ENCODE results near the gene YKT6. TPM values are rescaled to one million over a fixed set of nuclear protein-coding genes. Genes with fewer than 3 reads are reported as not detected.

YKT6 gene
- total and polyA plus RNA-seq, 3 donors from 2014 or later: 66.5 to 85.9 (median 72.3) TPM

DNA sequence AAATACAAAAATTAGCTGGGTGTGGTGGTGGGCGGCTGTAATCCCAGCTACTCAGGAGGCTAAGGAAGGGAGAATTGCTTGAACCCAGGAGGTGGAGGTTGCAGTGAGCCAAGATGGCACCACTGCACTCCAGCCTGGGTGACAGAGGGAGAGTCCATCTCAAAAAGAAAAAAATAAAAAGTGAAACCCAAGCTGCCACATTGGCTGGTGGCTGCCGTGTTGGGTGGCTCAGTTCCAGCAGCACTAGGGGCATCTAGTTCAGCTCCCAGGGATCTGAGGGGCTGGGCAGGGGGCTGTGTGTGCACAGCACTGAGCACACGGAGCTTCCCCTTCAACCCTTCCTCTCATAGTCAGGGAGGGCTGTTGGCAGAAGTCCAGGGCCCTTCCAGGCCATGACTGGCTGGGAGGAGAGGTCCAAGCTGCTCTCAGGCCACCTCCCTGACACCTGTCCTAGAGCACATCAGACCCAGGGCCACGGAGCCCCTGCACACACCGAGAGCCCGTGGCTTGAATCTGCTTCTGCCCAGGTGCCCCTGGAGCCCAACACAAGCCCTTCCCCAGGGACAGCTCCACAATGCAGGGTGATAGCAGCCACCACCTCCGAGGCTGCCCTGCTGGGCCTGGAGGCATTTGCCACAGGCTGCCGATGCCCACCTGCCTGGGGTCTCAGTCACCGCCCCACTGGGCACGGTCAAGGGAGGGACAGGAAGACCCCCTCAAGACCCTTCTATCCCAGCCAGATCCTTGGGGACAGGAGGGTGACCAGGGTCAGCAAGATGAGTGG is 47.3 kb downstream of the YKT6 start:
- H3K36me3 ChIP-seq (ENCODE audit: low read depth, missing control alignments): no peaks in the 10 kb centered on the region
- 84 to 89% methylated on average over 3 to 10 of the region's 10 CpGs for WGBS, 2 donors

DNA sequence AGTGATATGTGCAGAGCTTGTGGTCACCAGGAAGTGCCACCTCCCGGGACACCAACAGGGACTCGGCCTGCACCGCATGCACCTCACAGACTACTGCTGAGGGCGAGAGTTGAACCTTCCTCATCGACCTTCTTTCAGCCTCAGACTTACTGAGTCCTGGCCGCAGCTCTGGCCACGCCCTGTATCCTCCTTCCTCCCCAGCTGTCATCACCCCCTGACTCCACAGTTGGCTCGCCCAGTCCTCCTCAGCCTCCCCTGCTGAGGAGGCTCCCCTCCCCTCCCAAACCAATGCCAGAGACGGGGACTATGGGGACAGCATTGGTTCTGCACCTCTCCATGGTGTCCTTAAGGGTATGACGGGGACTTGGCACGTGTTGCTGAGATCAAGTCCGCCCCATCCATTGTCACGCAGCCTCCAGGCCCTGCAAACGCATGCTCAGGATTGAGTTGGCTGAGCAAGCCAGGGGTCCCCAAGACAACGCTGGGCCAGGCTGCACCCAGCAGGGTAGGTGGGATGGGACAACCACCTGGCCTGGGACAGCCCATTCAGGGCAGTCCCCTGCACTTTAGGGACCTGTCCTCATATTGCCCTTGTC is 49.0 kb downstream of the YKT6 start:
- no peaks in the 10 kb centered on the region for H3K36me3 ChIP-seq (ENCODE audit: low read depth, missing control alignments)
- no peak overlapping the region for H3K27ac ChIP-seq
- DNase-seq: no peak
- 86 to 95% methylated on average over 9 to 15 of the region's 15 CpGs for WGBS, 2 donors
- no peaks in the 10 kb centered on the region for H3K4me1 ChIP-seq
- H3K9me3 ChIP-seq: no peaks in the 10 kb centered on the region
- H3K4me3 ChIP-seq: no peak overlapping the region
- intact Hi-C loops (cut with DNase I; ENCODE audit: low total_unique reads): loop anchor here (10.0 kb wide), 1 partner anchor 225 kb away; no protein-coding TSS in a partner anchor
- no peaks in the 10 kb centered on the region for H3K27me3 ChIP-seq
- no peak for TF ChIP-seq CTCF (IDR thresholded peaks at IDR 0.05)
- no peak for TF ChIP-seq POLR2A (IDR thresholded peaks at IDR 0.05)

More for the DNA sequence above, 47.3 kb downstream of the YKT6 start:
- TF ChIP-seq CTCF (IDR thresholded peaks at IDR 0.05): no peak
- TF ChIP-seq POLR2A (IDR thresholded peaks at IDR 0.05): no peak
- no peak overlapping the region for H3K4me3 ChIP-seq
- H3K27ac ChIP-seq: no peak overlapping the region
- no peak for DNase-seq
- H3K9me3 ChIP-seq: no peaks in the 10 kb centered on the region
- H3K4me1 ChIP-seq: no peaks in the 10 kb centered on the region
- H3K27me3 ChIP-seq: no peaks in the 10 kb centered on the region
- intact Hi-C loops (cut with DNase I; ENCODE audit: low total_unique reads): loop anchor here (10.0 kb wide), 1 partner anchor 227 kb away; no protein-coding TSS in a partner anchor

DNA sequence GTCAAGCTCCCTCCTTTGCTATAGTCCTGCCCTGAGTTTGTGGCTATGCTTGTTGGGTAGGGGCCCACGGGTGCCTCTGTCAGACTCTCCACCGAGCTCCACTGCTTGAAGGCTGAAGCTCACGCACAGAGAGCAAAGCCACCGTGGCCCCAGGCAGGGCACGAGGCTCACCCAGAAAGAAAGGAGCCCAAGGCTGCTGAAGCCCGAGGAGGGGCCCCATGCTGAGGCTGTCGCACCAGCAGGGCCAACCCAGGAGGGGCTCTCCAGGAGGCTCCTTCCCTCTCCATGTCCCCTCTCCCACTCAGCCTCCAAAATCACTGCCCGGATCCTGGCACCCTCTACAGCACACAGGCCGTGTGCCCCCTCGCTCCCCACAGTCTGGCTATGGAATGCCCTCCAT is 50.5 kb downstream of the YKT6 start:
- no peak overlapping the region for H3K27ac ChIP-seq
- DNase-seq: no peak
- H3K4me3 ChIP-seq: no peak overlapping the region
- H3K36me3 ChIP-seq (ENCODE audit: low read depth, missing control alignments): no peaks in the 10 kb centered on the region
- no peaks in the 10 kb centered on the region for H3K4me1 ChIP-seq
- whole genome bisulfite sequencing, 2 donors: 89 to 93% methylated on average over 5 to 10 of the region's 10 CpGs
- H3K9me3 ChIP-seq: no peaks in the 10 kb centered on the region
- intact Hi-C loops (cut with DNase I; ENCODE audit: low total_unique reads): no loop called here
- H3K27me3 ChIP-seq: no peaks in the 10 kb centered on the region
- TF ChIP-seq CTCF (IDR thresholded peaks at IDR 0.05) (no peak), POLR2A (IDR thresholded peaks at IDR 0.05) (no peak)

DNA sequence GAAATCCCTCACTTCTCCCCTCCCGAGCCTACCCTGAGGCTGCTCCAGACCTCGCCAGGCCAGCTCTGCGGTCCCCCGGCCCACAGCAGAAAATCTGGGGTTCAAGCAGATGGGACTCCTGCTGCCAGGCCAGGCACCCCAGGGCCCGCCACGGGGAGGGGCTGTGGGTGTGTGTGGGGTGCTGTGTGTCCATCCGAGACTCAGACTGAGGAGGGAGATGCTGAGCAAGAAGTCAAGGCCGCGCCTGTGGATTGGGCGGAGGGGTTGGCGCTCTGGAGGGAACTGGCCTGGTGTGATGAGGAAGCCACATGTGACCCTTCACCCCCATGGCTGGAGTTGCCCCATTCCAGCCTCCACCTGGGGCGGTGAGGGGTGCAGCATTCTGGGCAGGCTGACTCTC is 51.1 kb downstream of the YKT6 start:
- no peaks in the 10 kb centered on the region for H3K27me3 ChIP-seq
- TF ChIP-seq CTCF (IDR thresholded peaks at IDR 0.05) (no peak), POLR2A (IDR thresholded peaks at IDR 0.05) (no peak)
- H3K4me3 ChIP-seq: no peak overlapping the region
- no peak overlapping the region for H3K27ac ChIP-seq
- no peaks in the 10 kb centered on the region for H3K9me3 ChIP-seq
- intact Hi-C loops (cut with DNase I; ENCODE audit: low total_unique reads): no loop called here
- no peaks in the 10 kb centered on the region for H3K36me3 ChIP-seq (ENCODE audit: low read depth, missing control alignments)
- no peak for DNase-seq
- 85 to 93% methylated on average over 11 to 12 of the region's 12 CpGs for WGBS, 2 donors
- no peaks in the 10 kb centered on the region for H3K4me1 ChIP-seq

All from testis (tissue), 3 donors.